ENCODE data around the gene CBR1. TPM values are rescaled to one million over a fixed set of nuclear protein-coding genes. Genes with fewer than 3 reads are reported as not detected.
"Not testable (repeated sequence)": the region's sequence is repeated elsewhere in the genome, so short reads cannot be mapped to it uniquely, and the experiment has no call there.

The CBR1 gene
- total RNA-seq, 1 donor from 2014 or later, result 47.2 TPM

GRCh38 chr21:36047139-36047538 is 22.7 kb upstream of the CBR1 start:
- intact Hi-C loops (cut with micrococcal nuclease), result no loop called here

DNA sequence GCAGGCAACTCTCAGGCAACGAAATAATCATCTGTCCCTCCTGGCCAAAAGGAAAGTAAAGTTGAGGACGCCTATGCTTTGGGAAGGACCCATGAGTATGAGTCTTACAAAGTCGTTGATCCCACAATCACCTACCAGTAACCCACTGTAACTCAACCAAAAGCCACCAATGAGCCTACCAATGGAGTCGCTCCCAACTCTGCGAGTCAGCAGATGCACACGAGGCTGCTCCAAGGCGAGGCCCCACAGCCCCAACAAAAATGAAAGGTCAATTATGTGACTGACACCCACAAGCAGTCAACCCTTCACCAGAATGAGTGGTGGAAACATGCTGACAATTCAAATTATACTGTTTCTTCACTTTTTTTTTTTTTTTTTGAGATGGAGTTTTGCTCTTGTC is 21.5 kb upstream of the CBR1 start:
- intact Hi-C loops (cut with micrococcal nuclease), result no loop called here

DNA sequence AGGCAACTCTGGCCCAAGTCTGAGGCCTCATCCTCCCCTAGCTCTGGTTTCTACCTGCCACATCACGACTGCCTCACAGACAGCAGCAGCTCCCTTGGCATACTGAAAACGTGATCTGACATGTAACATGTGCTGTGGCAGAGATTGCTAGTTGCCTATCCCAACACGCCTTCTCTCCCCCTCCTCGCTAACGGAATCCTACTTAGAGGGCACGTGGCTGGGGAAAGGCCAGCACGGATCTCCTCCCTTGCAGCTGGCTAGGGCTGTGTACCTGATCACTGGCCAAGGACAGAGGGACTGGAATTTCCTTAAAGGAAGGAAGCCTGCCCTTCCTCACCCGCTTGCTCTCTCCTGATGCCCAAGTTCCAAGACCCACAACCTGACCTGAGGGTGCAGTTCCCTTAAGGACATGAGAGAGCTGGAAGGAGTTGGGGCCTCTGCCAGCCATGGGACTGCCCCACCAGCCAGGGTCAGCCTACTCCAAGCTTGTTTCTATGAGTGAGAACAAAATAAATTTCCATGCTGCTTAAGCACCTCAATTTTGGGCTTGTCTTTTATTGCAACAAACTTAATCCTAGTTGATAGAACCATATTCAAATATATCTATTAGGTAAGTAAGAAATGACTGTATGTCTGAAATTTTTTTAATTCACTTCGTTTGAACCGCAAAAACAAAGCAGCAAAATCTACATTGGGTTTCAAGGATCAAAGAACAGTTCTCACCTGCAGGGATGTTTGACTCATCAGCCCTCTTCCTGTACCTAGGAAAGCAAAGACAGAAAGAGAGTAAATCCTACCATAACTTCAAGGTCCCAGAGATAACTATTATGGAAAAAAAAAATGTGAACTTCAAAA is 16.7 kb upstream of the CBR1 start:
- intact Hi-C loops (cut with micrococcal nuclease), result no loop called here

GRCh38 chr21:36053715-36054062 is 16.1 kb upstream of the CBR1 start:
- intact Hi-C loops (cut with micrococcal nuclease), result no loop called here

DNA sequence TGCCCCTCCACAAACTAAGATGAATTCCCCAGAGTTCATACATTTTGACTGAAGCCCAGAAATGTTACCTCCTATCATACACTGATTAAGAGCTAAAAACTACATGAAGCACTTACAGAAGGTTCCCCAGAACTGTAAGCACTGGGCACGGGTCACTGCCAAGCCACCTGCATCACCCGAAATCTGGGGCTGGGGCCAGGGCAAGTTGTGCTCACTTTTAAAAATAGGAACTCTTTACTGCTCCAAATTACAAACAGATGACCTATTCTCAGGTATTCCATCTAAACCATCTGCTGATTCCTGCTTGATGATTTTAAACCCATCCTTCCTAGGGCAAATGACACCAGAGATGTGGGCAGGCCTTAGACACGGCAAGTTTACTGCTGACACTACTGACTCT is 14.3 kb upstream of the CBR1 start:
- intact Hi-C loops (cut with micrococcal nuclease), result no loop called here

DNA sequence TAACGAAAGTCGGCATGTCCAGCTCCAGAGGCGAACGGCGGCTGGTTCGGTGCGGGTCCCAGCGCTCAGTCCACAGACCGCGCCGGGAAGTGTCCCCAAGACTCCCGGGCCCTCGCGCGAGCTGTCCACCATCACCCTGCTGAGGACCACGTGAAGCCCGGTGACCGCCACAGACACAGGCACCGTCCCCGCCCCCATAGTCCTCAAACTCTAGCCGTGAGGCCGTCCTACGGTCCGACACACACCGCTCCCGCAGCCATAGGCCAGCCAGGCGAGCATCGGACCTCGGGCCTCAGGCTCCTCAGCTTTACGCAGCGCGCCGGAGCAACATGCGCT is 10.0 kb upstream of the CBR1 start:
- intact Hi-C loops (cut with micrococcal nuclease), result loop anchor here (1.0 to 2.0 kb wide), 8 partner anchors 10 to 1444 kb away; partner anchors contain the start of genes CBR3, CHAF1B, DOP1B and MORC3

DNA sequence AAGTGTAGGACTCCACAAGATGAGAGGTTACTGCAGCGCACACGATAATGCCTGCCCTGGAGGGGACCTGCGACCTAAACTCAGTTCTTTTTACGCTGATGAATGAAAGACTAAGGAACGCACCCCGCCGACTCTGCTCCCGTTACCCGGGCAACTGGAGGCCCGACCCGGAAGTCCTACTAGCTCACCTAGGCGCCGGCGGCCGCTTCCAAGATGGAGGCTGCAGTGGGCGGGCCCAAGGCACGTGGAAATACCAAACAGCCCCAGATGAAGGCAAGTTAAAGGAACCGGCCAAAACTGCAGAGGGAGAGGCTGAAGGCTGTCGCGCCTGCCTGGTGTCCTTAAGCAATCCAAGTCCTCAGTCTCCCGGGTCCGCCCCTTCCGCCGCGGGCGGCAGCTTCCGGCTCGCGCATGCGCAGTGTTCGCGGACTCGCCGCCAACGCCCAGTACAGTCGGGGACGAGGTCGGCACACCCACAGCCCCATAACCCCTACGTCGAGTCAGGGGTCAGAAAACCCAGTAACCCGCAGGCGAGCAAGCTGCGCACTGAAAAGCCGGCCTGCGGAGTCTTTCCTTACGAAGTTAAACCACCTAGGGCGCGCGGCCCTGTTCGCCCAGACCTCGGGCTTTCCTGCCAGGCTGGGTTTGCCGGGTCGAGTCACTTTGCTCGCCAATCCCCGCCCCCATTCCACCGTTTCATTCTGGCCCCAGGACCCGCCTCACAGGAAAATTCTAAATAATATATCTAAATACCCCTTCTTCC is 9.5 kb upstream of the CBR1 start, which contains the start of gene SETD4:
TSS of gene SETD4 (minus strand) at position 368 of the 763 bp plus-strand sequence. CDS start 1,638 bp downstream, outside the sequence.
- intact Hi-C loops (cut with micrococcal nuclease), result loop anchor here (1.0 to 2.0 kb wide), 8 partner anchors 9 to 1445 kb away; partner anchors contain the start of genes CBR3, CHAF1B, DOP1B and MORC3

- intact Hi-C loops (cut with micrococcal nuclease), result loop anchor here (2.0 kb wide), 1 partner anchor 17 kb away; no protein-coding TSS in a partner anchor
These were observed 8.4 kb upstream of the CBR1 start for GRCh38 chr21:36061445-36061844.

DNA sequence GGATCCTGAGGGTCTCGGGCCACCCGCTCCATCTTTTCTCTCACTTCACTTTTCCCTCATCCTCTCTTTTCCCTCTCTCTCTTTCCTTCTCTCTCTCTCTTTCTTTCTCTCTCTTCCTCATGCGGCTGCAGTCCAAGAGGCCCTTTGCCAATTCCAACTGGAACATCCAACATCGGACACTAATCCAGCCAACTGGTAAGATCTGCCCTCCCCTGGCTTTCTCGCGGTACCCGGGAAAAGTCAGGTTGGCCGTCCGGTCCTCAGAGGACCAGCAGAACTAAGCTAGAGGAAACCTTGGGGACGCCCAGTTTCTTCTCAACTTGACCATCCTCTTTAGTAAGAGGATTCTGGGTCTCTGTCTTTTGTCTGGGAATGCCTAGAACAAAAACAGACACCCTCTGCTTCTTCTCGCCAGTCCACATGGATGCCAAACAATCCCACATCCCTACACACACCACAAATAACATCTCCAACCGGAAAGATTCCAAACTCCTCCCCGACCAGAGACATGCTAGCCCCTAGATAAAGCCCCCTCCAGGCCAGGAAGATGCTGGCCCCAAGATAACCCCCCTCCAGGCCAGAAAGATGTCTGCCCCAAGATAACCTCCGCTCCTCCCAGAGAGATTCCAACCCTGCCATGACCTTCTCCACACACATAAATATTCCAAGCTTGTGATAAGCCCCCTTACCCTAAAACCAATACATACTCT is 6.3 kb upstream of the CBR1 start:
- intact Hi-C loops (cut with micrococcal nuclease), result no loop called here

- intact Hi-C loops (cut with micrococcal nuclease), result no loop called here
These were observed 5.8 kb upstream of the CBR1 start for GRCh38 chr21:36064085-36064460.

DNA sequence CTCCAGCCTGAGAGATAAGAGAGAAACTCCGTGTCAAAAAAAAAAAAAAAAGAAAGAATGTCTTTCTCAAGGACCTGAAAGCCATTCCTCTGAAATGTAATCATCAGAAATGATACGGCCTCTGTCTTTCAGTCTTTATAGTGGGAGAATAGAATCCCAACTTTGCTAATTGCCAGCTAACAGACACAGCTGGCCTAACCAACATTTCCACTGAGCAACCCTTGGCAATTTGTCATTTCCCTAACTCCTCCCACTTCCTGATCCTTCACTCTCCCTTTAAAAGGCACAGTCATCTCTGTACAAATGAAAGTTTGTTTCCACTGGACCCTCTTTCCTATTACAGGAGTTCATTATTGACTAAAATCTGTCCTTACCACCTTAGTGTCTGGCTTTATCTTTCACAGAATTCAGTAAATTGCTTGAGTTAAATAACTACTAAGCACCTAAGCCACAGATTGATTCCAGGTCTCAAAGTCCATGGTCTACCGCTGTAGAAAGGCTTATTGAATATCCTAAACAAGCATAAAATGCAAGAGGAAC is 4.3 kb upstream of the CBR1 start:
- intact Hi-C loops (cut with micrococcal nuclease), result no loop called here

- intact Hi-C loops (cut with micrococcal nuclease), result loop anchor here (1.0 to 2.0 kb wide), 7 partner anchors 9 to 316 kb away; partner anchors contain the start of genes CBR3, CHAF1B, DOP1B and MORC3
These were observed 951 bp upstream of the CBR1 start for GRCh38 chr21:36068748-36069398.

- intact Hi-C loops (cut with micrococcal nuclease), result no loop called here
These were observed 1.2 kb downstream of the CBR1 start for GRCh38 chr21:36070999-36071398.

DNA sequence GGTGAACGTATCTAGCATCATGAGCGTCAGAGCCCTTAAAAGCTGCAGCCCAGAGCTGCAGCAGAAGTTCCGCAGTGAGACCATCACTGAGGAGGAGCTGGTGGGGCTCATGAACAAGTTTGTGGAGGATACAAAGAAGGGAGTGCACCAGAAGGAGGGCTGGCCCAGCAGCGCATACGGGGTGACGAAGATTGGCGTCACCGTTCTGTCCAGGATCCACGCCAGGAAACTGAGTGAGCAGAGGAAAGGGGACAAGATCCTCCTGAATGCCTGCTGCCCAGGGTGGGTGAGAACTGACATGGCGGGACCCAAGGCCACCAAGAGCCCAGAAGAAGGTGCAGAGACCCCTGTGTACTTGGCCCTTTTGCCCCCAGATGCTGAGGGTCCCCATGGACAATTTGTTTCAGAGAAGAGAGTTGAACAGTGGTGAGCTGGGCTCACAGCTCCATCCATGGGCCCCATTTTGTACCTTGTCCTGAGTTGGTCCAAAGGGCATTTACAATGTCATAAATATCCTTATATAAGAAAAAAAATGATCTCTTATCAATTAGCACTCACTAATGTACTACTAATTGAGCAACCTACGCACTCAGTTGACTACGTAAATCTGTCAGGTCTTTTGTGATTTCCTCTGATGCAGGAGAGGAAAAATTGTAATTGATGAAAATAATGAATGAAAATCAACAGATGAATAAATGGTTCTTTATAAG is 2.8 kb downstream of the CBR1 start:
- intact Hi-C loops (cut with micrococcal nuclease), result no loop called here

DNA sequence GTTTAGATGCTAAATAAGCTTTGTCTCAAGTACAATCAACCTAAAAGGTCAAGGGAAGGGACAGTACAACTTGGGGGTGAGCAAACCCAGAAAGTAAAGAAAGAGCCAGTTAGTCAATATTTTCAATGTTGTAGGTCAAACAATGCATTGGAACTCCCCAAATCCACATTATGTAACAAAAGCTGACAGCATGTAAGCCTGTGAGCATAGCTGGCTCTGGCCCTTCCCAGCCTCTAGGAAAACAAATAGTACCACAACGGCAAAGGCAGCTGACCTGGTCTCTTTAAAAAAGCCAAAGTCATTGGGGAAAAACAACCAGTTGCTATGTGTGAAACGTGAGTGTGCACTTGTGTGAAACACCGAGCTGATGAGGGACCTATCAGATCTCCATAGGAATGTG is 3.4 kb downstream of the CBR1 start:
- intact Hi-C loops (cut with micrococcal nuclease), result no loop called here

DNA sequence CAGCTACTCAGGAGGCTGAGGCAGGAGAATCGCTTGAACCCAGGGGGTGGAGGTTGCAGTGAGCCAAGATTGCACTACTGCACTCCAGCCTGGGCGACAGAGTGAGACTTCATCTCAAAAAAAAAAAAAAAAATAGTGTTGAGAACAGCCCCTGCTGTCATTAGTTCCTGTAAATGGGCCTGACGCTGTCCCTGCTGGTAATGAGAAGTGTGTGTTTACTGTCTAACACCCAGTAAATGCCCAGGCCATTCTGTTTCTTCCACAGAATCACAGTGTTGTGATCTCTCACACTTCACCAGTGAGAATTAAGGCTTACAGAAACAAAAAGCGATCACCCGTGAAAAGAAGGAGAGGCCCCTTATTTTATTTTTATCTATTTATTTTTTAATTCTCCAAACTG is 4.1 kb downstream of the CBR1 start:
- intact Hi-C loops (cut with micrococcal nuclease), result not testable (repeated sequence)

- intact Hi-C loops (cut with micrococcal nuclease), result no loop called here
These were observed 5.3 kb downstream of the CBR1 start for GRCh38 chr21:36075171-36075570.

GRCh38 chr21:36075953-36076352 is 6.1 kb downstream of the CBR1 start:
- intact Hi-C loops (cut with micrococcal nuclease), result no loop called here

- intact Hi-C loops (cut with micrococcal nuclease), result no loop called here
These were observed 7.2 kb downstream of the CBR1 start for GRCh38 chr21:36076878-36077655.
